Prostate gland (tissue), 2 donors: ENCODE results near the gene CLIP1. TPM values are rescaled to one million over a fixed set of nuclear protein-coding genes. Genes with fewer than 3 reads are reported as not detected.

Experiments
- DNase-seq: peaks from one replicate; pipeline ENCODE4 v3.0.0-alpha.2; 2019; ENCODE audit warnings: low spot score
- H3K27ac ChIP-seq, 2 donors: fragments of 200-600 bp; sonication (generic); 2 replicates each; pipeline ENCODE4 v1.5.1; 2017 to 2019
- H3K27me3 ChIP-seq: fragments of 200-600 bp; sonication (generic); replicated peaks from 2 replicates; pipeline ENCODE4 v1.5.1; 2019; ENCODE audit not compliant: insufficient read depth
- H3K36me3 ChIP-seq, 2 donors: fragments of 200-600 bp; sonication (generic); 1 replicate in 1 of 2; 2 replicates in 1 of 2; pipeline versions ENCODE4 v1.5.1 to v1.8.1; 2017 to 2019
- H3K4me1 ChIP-seq: fragments of 200-600 bp; sonication (generic); replicated peaks from 2 replicates; pipeline ENCODE4 v1.5.1; 2019
- H3K4me3 ChIP-seq, 2 donors: fragments of 200-600 bp; sonication (generic); 2 replicates each; pipeline ENCODE4 v1.5.1; 2017 to 2019
- H3K9me3 ChIP-seq: fragments of 200-600 bp; sonication (generic); 2 replicates; pipeline ENCODE4 v1.5.1; 2017
- CTCF ChIP-seq, 4 experiments: fragments of 200-600 bp in 2 of 4; fragments of 450-650 bp in 2 of 4; sonication (generic) in 2 of 4; IDR thresholded peaks; 1 replicate in 3 of 4; 2 replicates in 1 of 4; pipeline ENCODE4 v1.5.1; 2016 to 2019; ENCODE audit warnings: antibody characterized with exemption in 4 of 4, mild to moderate bottlenecking in 2 of 4, moderate library complexity in 2 of 4
- POLR2A ChIP-seq: fragments of 450-650 bp; IDR thresholded peaks from one replicate; pipeline ENCODE4 v1.6.1; 2016; ENCODE audit warnings: antibody characterized with exemption, mild to moderate bottlenecking
- POLR2AphosphoS5 ChIP-seq: sonication (generic); formaldehyde crosslinking; IDR thresholded peaks from one replicate; pipeline ENCODE4 v1.6.1; 2017; ENCODE audit warnings: antibody characterized with exemption
- WGBS: methylation state at CpG from one replicate; pipeline ENCODE4 v1.1.5; 2018; 5-methylcytosine and 5-hydroxymethylcytosine counted together
- intact Hi-C: fragments of 100-400 bp; cut with DNase I; formaldehyde crosslinking; loops from one replicate; pipeline ENCODE4 v1.14.2; 2022
- total RNA-seq, 2 donors: library from RNA; depleted of rRNA; stranded (reverse); fragments of >200 nt; gene quantifications; one replicate each; pipeline ENCODE4 v1.1.0, GENCODE V29; 2016

The CLIP1 gene
- total RNA-seq, 2 donors from 2014 or later = 59.9 to 84.1 TPM

GRCh38 chr12:122306407-122306806, 116.1 kb downstream of the CLIP1 start:
- no peaks in the 10 kb centered on the region for H3K9me3 ChIP-seq
- peaks cover 0 to 3% of the 10 kb centered on the region in 2 donors for H3K36me3 ChIP-seq
- TF ChIP-seq CTCF (IDR thresholded peaks at IDR 0.05) = no peak
- TF ChIP-seq POLR2A = no peak
- no peak for TF ChIP-seq POLR2AphosphoS5
- H3K4me1 ChIP-seq = no peaks in the 10 kb centered on the region
- H3K27ac ChIP-seq = no peak overlapping the region
- no peaks in the 10 kb centered on the region for H3K27me3 ChIP-seq
- WGBS = 81% methylated on average over 4 of the region's 4 CpGs
- intact Hi-C loops = no loop called here
- no peak overlapping the region for H3K4me3 ChIP-seq
- DNase-seq = no peak

- intact Hi-C loops = no loop called here
- TF ChIP-seq POLR2A (no peak), POLR2AphosphoS5 (no peak), CTCF (IDR thresholded peaks at IDR 0.05) (no peak)
- no peak for DNase-seq
- no peaks in the 10 kb centered on the region for H3K27me3 ChIP-seq
- H3K9me3 ChIP-seq = no peaks in the 10 kb centered on the region
- no peak overlapping the region for H3K27ac ChIP-seq
- 30% methylated on average over 1 of the region's 1 CpG for WGBS
- no peak overlapping the region for H3K4me3 ChIP-seq
- peaks cover 0 to 3% of the 10 kb centered on the region in 2 donors for H3K36me3 ChIP-seq
- H3K4me1 ChIP-seq = no peaks in the 10 kb centered on the region
Measured at GRCh38 chr12:122304924-122305323, 117.5 kb downstream of the CLIP1 start.

- H3K36me3 ChIP-seq = peaks cover 0 to 3% of the 10 kb centered on the region in 2 donors
- H3K9me3 ChIP-seq = no peaks in the 10 kb centered on the region
- intact Hi-C loops = no loop called here
- H3K4me1 ChIP-seq = no peaks in the 10 kb centered on the region
- H3K27me3 ChIP-seq = no peaks in the 10 kb centered on the region
- DNase-seq = no peak
- 59% methylated on average over 4 of the region's 4 CpGs for WGBS
- no peak overlapping the region for H3K4me3 ChIP-seq
- TF ChIP-seq CTCF (IDR thresholded peaks at IDR 0.05) = no peak
- TF ChIP-seq POLR2A = no peak
- TF ChIP-seq POLR2AphosphoS5 = no peak
- H3K27ac ChIP-seq = no peak overlapping the region
Measured at GRCh38 chr12:122303068-122303467, 119.4 kb downstream of the CLIP1 start.

GRCh38 chr12:122298071-122298748, 124.3 kb downstream of the CLIP1 start:
- WGBS = 96% methylated on average over 14 of the region's 14 CpGs
- Histone ChIP-seq H3K27ac (no peak overlapping the region), H3K36me3 (peaks cover 0 to 2% of the 10 kb centered on the region in 2 donors), H3K4me3 (no peak overlapping the region), H3K4me1 (no peaks in the 10 kb centered on the region), H3K27me3 (no peaks in the 10 kb centered on the region), H3K9me3 (no peaks in the 10 kb centered on the region)
- TF ChIP-seq POLR2AphosphoS5 (no peak), POLR2A (no peak), CTCF (IDR thresholded peaks at IDR 0.05) (no peak)
- intact Hi-C loops = no loop called here
- no peak for DNase-seq

GRCh38 chr12:122297494-122297893, 125.0 kb downstream of the CLIP1 start:
- Histone ChIP-seq H3K9me3 (no peaks in the 10 kb centered on the region), H3K4me1 (no peaks in the 10 kb centered on the region), H3K27ac (no peak overlapping the region), H3K36me3 (peaks cover 0 to 2% of the 10 kb centered on the region in 2 donors), H3K4me3 (no peak overlapping the region), H3K27me3 (no peaks in the 10 kb centered on the region)
- TF ChIP-seq CTCF (IDR thresholded peaks at IDR 0.05) = no peak
- intact Hi-C loops = no loop called here
- no peak for DNase-seq
- 95% methylated on average over 9 of the region's 9 CpGs for WGBS
